Right atrium auricular region (tissue), 2 donors: Measurements from ENCODE around the gene ARHGAP26. TPM values are rescaled to one million over a fixed set of nuclear protein-coding genes. Genes with fewer than 3 reads are reported as not detected.

Source experiments
- DNase-seq: peaks from one replicate; pipeline ENCODE4 v3.0.0-alpha.2; 2019; ENCODE audit warnings: low spot score
- H3K27ac ChIP-seq, 2 donors: fragments of 200-600 bp; sonication (generic); 1 replicate in 1 of 2; 2 replicates in 1 of 2; pipeline ENCODE4 v1.5.1; 2016 to 2019
- H3K27me3 ChIP-seq, 2 donors: fragments of 200-600 bp; sonication (generic); one replicate each; pipeline versions ENCODE4 v1.5.1 to v1.6.0; 2017 to 2019
- H3K36me3 ChIP-seq: fragments of 200-600 bp; sonication (generic); one replicate; pipeline ENCODE4 v1.5.1; 2016
- H3K4me1 ChIP-seq, 2 donors: fragments of 200-600 bp; sonication (generic); one replicate each; pipeline versions ENCODE4 v1.5.1 to v1.6.0; 2017 to 2019
- H3K4me3 ChIP-seq, 2 donors: fragments of 200-600 bp; sonication (generic); 1 replicate in 1 of 2; 2 replicates in 1 of 2; pipeline ENCODE4 v1.5.1; 2017 to 2019; ENCODE audit warnings: mild to moderate bottlenecking in 1 of 2, moderate library complexity in 1 of 2
- H3K9me3 ChIP-seq, 2 donors: fragments of 200-600 bp; sonication (generic); one replicate each; pipeline ENCODE4 v1.5.1; 2019
- CTCF ChIP-seq, 2 donors: fragments of 200-600 bp; sonication (generic); IDR thresholded peaks; one replicate each; pipeline ENCODE4 v1.5.1; 2019; ENCODE audit warnings: antibody characterized with exemption in 2 of 2
- total RNA-seq, 2 donors: library from RNA; depleted of rRNA; stranded (reverse); fragments of >200 nt; gene quantifications; one replicate each; pipeline ENCODE4 v1.1.0, GENCODE V29; 2016

ARHGAP26 gene
- total RNA-seq, 2 donors from 2014 or later = 29.8 to 31.6 TPM

GRCh38 chr5:142892021-142892420, 121.8 kb downstream of the ARHGAP26 start:
- no peak overlapping the region for H3K27ac ChIP-seq
- DNase-seq = no peak
- H3K4me1 ChIP-seq = peaks cover 0 to 30% of the 10 kb centered on the region in 2 donors
- peaks cover 9% of the 10 kb centered on the region for H3K36me3 ChIP-seq
- no peaks in the 10 kb centered on the region for H3K27me3 ChIP-seq
- no peaks in the 10 kb centered on the region for H3K9me3 ChIP-seq
- no peak for TF ChIP-seq CTCF (IDR thresholded peaks at IDR 0.05)
- no peak overlapping the region for H3K4me3 ChIP-seq

- DNase-seq = no peak
- TF ChIP-seq CTCF (IDR thresholded peaks at IDR 0.05) = no peak
- Histone ChIP-seq H3K9me3 (no peaks in the 10 kb centered on the region), H3K4me1 (peaks cover 0 to 10% of the 10 kb centered on the region in 2 donors), H3K27ac (no peak overlapping the region), H3K27me3 (no peaks in the 10 kb centered on the region), H3K4me3 (no peak overlapping the region), H3K36me3 (peaks cover 9% of the 10 kb centered on the region)
Observed at GRCh38 chr5:142894315-142894714, 124.1 kb downstream of the ARHGAP26 start.

GRCh38 chr5:142894749-142895148, 124.6 kb downstream of the ARHGAP26 start:
- Histone ChIP-seq H3K36me3 (peaks cover 9% of the 10 kb centered on the region), H3K27ac (no peak overlapping the region), H3K9me3 (no peaks in the 10 kb centered on the region), H3K4me3 (no peak overlapping the region), H3K4me1 (peaks cover 0 to 12% of the 10 kb centered on the region in 2 donors), H3K27me3 (no peaks in the 10 kb centered on the region)
- no peak for TF ChIP-seq CTCF (IDR thresholded peaks at IDR 0.05)
- no peak for DNase-seq

GRCh38 chr5:142896325-142897007, 126.3 kb downstream of the ARHGAP26 start:
- no peak overlapping the region for H3K4me3 ChIP-seq
- H3K36me3 ChIP-seq = peaks cover 9% of the 10 kb centered on the region
- H3K27ac ChIP-seq = no peak overlapping the region
- no peaks in the 10 kb centered on the region for H3K9me3 ChIP-seq
- H3K27me3 ChIP-seq = no peaks in the 10 kb centered on the region
- peaks cover 0 to 20% of the 10 kb centered on the region in 2 donors for H3K4me1 ChIP-seq
- no peak for DNase-seq
- no peak for TF ChIP-seq CTCF (IDR thresholded peaks at IDR 0.05)

GRCh38 chr5:142897328-142897727, 127.2 kb downstream of the ARHGAP26 start:
- Histone ChIP-seq H3K36me3 (peaks cover 18% of the 10 kb centered on the region), H3K4me1 (peaks cover 0 to 29% of the 10 kb centered on the region in 2 donors)

More at GRCh38 chr5:142897328-142897727, 127.2 kb downstream of the ARHGAP26 start:
- H3K27ac ChIP-seq = no peak overlapping the region
- no peaks in the 10 kb centered on the region for H3K9me3 ChIP-seq
- no peak for DNase-seq
- H3K4me3 ChIP-seq = no peak overlapping the region
- no peaks in the 10 kb centered on the region for H3K27me3 ChIP-seq
- TF ChIP-seq CTCF (IDR thresholded peaks at IDR 0.05) = no peak
